Embryonic facial prominence (tissue), 1 donor: ENCODE data around the gene CD74.

Experiments
- DNase-seq: peaks from one replicate; pipeline ENCODE4 v3.0.0-alpha.2; 2016; ENCODE audit errors: extremely low spot score

Gene CD74

DNA sequence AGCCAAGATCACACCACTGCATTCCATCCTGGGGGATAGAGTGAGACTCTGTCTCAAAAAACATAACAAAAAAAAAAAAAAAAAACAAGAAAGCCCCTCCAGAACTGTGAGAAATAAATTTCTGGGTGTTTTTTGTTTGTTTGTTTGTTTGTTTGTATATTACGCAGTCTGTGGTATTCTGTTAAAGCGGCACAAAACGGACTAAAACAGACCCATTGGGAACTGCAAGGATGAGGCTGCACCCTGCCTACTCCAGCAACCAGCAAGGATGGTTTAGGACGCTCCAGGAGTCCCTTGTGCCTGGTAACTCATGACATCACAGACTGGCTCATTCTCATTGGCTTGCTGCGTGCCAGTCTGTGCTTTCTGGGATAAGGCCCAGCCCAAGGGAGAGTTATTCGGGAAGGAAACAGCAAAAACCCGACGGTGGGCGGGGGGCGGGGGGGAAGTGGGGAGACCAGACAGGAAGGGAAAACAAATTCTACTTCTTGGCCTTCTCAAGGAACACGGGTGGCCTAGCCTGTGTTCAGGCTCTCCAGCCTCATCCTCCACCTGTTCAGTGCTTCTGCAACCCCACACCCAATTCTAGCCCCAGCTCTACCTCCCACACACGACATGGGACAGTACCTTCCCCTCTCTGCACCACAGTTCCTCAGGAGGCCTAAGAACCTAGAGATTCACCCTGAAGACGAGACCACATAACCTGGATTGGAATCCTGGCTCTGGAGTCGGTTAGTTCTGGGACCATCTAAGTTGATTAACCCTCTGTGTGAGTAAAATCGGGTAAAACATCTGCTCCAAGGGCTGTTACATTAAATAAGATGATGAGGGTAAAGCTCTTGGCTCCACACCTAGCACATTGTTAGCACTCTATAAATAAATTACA, 2.8 kb downstream of the CD74 start:
- peak; percentile 78 for DNase-seq

DNA sequence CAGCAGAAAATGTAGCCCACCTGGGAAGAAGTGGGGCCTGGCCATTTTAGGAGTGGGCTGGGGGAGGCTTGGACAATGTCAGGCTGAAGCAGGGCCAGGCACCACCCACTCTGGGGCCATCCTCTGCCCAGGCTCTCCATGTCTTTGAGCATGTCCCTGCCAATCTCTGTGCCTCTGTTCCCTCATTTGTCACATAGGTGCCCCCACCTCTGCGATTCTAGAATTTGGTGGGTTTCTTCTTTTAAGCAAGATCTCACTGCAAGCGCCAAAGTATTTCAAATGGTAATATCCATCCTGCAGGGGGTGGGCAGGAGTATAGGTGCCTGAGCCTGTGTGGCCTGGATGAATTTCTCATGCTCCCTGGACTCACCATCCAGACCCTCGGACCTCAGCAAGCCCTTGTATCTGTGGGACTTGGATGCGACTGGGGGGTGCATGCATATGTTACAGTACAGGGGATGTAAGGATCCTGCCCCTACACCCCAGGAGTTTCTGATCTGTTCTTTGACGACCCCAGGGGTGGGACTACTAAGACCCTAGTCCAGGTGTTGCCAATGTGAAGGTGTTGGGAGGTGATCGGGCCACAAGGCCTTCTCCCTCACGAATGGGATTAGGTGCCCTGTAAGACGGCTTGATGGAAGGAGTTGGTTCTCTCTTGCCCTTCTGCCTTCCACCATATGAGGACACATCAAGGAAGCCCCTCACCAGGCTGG, 4.3 kb downstream of the CD74 start:
- no peak for DNase-seq

DNA sequence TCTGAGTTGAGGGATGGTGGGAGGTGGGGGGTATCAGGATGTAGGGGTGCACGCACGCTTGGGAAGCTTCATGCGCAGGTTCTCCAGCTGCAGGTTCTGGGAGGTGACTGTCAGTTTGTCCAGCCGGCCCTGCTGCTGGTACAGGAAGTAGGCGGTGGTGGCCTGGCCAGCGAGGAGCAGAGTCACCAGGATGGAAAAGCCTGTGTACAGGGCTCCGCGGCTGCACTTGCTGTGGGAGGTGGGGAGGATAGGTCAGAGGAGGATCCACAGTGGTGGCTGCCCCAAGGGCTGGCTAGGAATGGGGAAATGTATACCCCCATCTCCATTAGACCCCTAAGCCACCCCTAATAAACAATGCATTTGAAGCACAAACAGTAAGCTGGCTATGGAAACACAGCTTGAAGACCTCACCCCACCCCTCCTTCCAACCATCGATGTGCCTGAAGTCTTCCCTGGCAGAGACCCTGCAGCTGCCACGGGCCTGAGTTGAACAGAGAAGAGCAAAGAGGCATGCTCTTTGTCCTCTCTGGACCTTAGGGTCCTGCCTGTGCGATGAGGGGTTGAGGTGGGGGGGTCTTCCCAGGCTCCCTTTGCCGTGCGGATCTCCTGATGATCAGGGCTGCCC, 5.5 kb downstream of the CD74 start:
- DNase-seq, result no peak

DNA sequence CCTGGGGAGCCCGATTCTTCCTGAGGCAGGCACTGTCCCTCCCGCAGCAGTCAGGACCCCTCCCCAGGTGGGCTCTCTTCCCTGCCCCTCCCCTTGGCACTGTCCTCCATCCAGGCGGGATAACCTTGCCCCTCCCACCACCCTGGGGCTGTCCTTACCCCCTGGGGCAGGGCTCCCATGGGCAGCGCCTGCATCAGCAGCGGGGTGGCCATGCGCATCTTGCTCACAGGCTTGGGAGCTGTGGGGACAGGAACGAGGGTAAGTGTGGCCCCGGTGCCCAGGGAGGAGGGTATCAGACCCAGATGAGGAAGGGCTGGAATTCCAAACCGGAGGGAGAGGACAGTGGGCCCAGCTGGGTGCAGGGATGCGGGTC, 6.0 kb downstream of the CD74 start:
- DNase-seq, result no peak

DNA sequence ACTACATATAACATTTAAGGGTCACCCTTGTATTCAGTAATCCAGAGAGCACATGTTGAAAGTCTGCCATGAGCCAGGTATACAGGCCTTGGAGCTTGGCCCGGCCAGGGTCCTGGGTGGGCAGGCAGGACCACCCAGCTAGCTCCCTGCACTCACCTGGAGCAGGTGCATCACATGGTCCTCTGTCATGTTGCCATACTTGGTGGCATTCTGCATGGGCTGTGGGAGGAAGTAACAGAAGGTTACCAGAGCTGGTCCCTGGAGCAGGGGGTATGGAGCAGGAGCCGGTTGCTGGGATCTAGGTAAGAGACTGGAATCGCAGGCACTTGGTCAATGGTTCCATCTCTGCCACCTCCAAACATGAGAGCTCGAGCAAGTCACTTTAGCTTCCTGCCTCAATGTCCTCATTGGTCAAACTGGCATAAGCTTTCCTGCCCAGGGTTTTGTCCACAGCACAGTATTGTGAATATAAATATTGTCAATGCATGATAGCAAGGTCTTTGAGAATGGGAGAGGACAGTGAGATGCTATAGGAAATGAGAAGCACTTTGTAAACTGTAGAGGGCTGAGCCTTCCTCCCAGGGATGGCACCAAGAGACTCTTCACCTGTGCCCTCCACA, 6.5 kb downstream of the CD74 start:
- DNase-seq, result no peak

DNA sequence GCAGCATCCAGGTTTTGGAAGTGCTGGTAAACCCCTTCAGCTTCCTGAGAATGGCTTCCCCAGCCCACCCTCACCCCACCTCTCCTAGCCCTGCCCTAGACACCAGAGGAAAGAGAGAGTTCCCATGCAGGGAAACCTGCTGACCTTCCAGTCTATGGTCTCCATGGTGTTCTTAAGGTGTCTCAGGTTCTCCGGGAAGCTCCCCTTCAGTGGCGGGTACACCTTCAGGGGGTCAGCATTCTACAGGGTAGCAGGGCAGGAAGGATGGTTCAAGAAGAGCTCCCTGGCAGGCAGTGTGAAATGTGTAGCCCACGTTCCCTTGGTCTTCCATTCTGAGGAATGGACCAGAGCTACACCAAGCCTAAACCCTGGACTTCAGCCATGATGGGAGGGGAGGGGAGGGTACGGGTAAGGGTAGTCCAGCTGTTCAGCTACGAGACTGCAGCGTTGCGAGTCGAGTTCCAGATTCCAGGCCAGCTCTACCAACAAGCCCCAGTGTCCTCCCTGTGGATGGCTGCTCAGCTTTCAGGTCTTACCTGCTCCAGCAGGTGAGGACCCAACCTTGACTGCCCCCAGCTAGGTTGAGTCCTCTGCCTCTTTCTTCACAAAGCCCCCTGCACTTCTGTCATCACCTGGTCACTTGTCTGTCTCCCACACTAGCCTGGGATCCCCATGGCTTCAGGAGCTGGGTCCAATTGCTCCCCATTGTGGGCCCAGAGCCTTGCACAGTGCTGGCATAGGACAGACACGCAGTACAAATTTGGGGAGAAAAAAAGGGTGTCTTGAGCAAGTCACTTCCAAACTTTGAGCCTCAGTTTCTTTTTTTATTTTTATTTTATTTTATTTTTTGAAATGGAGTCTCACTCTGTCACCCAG, 7.5 kb downstream of the CD74 start:
- no peak for DNase-seq

DNA sequence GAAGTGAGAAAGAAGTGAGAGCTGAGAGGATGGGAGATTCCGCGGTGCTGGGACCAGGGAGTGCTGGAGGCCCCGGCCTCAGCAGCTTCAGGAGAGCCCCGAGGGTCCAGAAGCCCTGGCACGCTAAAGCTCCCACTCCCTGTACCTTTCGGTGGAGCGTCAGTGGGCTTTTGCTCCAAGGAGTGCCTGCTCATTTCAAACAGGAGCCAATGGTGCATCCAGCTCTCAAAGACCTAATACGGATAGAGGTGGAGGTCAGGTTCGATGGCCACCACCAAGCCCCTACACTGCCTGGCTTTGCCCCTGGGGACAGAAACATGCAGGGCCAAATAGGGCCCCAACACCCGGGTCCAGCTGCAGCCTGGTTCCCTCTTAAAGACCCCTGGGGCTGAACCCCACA, 8.2 kb downstream of the CD74 start:
- DNase-seq, result no peak

DNA sequence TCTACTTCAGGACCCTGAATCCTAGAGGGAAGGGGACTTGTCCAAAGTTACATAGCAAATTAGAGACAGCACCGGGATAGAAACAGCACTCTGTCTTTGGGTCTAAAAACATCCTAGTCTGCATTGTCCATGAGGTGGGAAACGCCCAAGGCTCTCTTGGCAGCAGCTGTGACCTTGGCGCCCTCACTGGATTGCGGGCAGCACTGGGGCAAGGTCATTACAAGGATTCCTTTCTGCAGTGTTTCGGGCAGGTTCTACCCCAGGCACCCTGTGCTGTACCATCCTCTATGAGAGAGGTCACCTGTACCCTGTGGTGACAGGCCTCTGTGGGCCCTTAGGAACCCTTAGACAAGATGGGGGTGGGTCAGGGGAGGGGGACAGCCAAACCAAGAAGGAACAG, 8.6 kb downstream of the CD74 start:
- no peak for DNase-seq

DNA sequence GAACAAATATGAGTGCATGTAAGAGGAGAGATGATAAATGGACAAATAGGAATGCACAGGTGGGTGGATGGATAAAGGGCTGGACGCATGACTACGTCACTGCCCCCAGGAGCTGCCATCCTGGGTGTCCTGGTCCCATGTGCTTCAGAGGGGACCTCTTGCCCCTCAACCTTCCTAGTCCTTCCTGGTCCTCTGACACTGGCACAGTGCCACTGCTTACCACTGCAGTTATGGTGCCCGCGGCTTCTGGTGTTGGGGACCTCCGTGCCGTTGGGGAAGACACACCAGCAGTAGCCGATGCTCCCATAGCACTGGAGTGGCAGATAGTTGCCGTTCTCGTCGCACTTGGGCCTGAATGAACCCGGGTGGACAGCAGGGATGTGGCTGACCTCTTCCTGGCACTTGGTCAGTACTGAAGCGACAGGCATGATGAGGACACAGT, 9.8 kb downstream of the CD74 start:
- no peak for DNase-seq

DNA sequence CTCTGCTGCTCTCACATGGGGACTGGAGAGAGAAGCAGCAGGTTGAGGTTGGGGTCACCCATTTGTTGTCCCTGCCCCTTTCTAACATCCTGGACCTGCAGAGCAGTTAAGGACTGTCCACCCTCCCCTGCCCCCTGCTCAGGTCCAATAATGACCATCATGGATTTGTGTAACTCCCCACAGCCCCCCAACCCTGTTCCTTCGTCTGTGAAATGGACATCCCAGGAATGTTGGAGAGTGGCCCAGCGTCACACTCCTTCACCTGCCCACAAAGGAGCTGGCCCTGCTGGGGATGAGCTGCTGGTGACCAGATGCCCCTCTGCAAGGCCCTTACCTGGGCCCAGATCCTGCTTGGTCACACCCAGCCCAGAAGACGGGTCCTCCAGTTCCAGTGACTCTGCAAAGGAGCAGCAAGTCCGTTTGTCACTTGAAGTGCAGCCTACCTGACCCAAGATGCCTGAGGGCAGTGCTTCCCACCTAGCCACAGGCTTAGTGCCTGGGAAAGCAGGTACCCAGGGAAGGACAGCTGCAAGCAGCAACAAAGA, 10.4 kb downstream of the CD74 start:
- no peak for DNase-seq

DNA sequence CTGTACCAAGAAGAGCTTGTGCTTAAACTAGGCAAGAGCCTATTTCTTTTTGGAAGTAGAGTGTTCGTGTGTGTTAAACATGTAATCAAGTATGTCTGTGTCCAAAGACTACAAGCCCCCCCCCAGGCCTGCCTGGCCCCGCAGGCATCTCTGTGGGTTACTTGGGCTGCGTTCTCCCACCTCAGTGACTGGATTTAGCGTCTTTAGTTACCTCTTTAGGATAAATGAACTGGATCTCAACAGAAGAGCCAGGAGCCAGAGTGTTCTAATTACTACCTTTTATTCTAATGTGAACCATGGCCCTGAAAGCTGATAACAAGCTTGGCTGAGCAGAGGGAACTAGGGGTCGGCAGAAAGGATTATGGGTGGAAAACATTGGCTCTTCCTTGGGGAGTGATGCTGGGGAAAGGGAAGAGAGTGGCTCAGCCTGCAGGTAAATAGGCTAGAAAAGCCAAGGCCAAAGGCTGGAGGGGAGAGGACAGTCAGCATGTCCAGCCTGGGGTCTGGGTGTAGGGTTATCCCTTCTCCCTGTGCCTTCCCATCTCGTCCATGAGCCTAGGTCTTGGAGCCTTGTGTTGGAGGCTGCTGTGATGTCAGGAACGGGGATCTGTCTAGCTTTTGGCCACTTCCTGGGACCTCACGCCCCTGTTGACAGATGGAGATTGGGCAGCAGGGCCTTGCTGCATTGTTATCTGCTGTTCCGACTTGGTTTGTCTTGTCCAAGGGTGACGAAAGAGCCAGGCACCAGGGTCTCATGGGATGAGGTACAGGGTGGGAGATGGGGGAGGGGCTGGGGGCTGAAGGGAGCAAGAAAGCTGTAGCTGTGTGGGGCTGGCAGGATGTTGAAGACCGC, 11.1 kb downstream of the CD74 start:
- no peak for DNase-seq

DNA sequence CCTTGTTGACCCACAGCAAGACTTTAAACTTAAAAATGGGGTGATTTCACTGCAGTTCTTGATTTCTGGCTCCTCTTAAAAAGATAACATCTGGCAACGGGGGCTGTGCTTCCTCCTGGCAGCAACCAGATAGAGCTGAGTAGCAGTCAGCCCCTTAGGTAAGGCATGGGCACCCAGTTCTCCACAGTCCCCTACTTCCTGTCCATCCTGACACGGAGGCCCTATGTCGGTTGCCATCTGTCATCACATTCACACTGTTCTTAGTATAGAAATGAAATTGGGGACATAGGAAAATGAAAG, 11.7 kb downstream of the CD74 start:
- no peak for DNase-seq

DNA sequence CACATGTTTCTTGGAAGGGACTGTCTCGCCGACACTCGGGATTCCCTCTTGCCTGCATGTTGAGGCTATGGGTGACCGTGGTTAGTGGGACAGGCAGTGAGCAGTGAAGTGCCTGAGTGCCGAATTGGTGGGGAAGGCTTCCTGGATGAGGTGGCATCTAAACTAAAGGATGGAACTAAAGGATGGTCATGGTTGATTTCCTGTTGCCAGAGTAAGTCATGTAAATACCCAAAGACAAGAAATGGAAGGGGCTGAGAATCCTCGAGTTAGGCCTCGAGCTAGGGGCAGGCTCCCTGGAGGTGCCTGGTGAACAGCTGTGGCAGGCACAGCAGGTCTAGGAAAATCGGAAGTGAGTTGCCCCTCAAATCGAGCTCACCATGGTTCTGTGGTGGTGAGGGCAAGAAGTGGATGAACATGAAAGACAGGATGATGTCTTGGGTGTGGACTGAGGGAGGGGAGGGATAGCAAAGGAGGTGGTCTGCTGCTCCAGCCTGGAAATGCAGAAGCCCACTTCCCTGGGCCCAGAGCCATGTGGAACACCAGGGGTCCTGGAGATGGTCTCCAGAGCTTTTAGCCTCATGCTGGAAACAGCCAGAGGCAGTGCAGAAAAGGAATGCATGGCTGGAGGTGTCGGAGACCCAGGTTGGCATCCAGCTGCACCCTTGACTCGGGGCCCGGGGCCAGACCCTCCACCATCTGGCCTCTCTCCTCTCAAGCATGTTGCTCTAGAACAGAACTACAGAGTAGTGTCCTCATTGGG, 12.2 kb downstream of the CD74 start:
- no peak for DNase-seq

DNA sequence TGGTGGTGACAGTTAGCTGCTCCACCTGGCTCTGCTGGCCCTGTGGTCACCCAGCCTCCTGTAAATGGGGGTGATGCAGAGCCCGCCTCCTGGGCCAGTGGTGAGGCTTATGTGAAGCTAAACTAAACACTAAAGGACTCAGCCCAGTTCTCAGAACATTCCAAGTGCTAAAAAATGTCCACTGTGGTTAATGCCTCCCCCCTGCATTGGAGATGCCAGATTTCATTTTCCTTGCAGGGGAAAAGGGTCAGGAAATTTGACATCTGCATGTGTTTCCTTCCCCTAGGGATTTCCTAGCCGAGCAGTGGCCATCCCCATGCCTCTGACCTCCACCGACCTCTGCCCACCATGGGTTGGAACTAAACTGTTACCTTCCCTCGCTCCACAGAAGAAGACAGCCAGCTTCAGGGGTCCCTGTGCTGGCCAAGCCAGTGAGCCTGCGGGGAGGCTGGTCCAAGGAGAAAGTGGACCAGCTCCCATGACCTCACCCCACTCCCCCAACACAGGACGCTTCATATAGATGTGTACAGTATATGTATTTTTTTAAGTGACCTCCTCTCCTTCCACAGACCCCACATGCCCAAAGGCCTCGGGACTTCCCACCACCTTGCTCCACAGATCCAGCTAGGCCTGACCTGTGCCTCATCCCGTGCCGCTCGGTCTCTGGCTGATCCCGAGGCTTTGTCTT, 13.0 kb downstream of the CD74 start:
- no peak for DNase-seq

DNA sequence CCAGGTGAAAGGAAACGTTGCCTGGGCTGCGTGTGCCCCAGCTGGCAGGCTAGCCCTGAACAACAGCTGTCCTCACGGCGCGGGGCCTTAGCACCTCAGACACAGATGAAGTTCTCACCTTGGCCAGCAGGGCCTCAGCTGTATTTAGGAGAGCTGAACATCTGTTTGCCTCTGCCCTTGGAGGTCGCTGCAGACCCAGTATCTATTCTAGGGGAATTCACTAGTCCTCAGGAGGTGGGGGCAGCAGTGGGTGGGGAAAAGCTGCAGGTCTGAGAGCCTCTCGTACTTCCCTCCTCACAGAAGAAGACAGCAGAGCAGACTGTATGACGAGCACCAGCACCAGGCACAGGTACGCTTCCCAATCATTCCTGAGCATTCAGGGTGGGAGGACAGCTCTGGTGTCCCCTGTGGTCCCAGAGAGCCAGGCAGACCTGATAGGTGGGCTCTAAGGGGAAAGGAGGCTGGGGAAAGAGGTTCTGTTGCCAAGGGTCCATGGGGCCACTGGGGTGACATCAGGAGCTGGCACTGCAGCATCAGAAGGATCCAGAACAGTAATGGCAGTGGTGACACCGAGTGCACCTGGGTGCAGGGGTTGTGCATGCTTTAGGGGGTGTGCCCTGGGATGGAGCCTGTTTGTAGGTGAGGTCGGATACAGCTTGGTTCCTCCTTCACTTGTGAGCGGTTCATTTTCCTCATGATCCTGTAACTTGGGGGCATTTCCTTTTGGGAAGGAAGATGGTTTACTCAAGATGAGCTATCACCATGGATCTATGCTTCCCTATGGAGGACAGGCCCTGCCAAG, 13.8 kb downstream of the CD74 start:
- DNase-seq, result no peak

DNA sequence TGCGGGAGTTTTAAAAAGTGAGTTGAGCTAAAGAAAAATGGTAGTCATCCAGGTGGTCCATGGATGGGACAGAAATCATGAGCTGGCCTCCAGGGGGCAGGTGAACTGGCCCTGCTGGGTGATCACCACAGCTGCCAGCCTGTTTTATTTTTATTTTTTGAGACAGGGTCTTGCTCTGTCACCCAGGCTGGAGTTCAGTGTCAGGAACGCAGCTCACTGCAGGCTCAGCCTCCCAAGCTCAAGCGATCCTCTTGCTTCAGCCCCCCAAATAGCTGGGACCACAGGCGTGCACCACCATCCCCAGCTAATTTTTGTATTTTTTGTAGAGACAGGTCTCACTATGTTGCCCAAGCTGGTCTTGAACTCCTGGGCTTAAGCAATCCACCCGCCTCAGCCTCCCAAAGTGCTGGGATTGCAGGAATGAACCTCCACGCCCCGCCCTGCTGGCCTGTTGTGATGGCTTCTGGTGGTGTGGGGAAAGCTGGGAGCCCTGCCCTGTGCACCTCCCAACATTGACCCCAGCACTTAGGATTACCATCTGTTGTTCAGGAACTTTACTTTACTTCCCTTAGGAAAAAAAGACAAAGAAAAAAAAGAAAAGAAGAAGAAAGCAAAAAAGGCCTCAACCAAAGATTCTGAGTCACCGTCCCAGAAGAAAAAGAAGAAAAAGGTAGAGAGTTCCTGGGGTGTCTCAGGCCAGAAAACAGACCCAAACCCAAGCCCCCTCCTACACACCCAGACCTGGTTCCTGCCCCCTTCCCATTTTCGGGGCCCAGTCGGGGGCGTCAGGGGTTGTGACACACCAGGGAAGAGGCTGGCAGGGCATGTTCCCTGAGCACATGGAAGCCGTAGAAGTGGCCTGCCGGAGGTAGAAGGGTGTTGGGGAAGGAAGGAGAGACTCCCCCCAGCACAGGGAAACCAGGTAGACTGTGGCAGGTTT, 14.7 kb downstream of the CD74 start:
- DNase-seq, result no peak
